K562 (cell line): ENCODE results near the gene ZNF768. TPM values are rescaled to one million over a fixed set of nuclear protein-coding genes. Genes with fewer than 3 reads are reported as not detected.

Experiments used
- ADNP ChIP-seq: fragments of 200-800 bp; sonication (Bioruptor generic); IDR thresholded peaks from 2 replicates; pipeline ENCODE4 v1.6.1; 2016; ENCODE audit warnings: missing genetic modification characterization, missing compliant biosample characterization
- ATF7 ChIP-seq: fragments of 450-650 bp; IDR thresholded peaks from 2 replicates; pipeline ENCODE4 v1.7.1; 2014; ENCODE audit warnings: mild to moderate bottlenecking, moderate library complexity
- ETV6 ChIP-seq, 3 experiments: fragments of 150-350 bp in 1 of 3; sonication (generic) in 1 of 3; formaldehyde crosslinking in 1 of 3; IDR thresholded peaks; 2 replicates each; pipeline versions ENCODE4 v1.6.1 to v1.8.0; 2014 to 2022; ENCODE audit warnings: borderline replicate concordance in 2 of 3, low read depth in 2 of 3, antibody characterized with exemption in 1 of 3, low read length in 1 of 3, mild to moderate bottlenecking in 1 of 3, missing genetic modification reagents in 1 of 3
- HDAC1 ChIP-seq, 2 experiments: fragments of 450-650 bp; IDR thresholded peaks; 2 replicates each; pipeline ENCODE4 v1.6.1; 2016 to 2017; ENCODE audit warnings: inconsistent platforms in 1 of 2, mild to moderate bottlenecking in 1 of 2, moderate library complexity in 1 of 2
- MAFF ChIP-seq: IDR thresholded peaks from 2 replicates; pipeline ENCODE4 v1.6.1; 2012; ENCODE audit warnings: low read length, improper control_type of control experiment
- MAZ ChIP-seq, 2 experiments: fragments of 450-650 bp in 1 of 2; sonication (generic) in 1 of 2; formaldehyde crosslinking; IDR thresholded peaks in 1 of 2; conservative IDR thresholded peaks in 1 of 2; 2 replicates each; pipeline versions ENCODE4 v1.4.0 to v1.5.0; 2020; ENCODE audit warnings: mild to moderate bottlenecking in 1 of 2, missing genetic modification reagents in 1 of 2
- NR1H2 ChIP-seq: sonication (generic); formaldehyde crosslinking; IDR thresholded peaks from 2 replicates; pipeline ENCODE4 v1.4.0; 2020; ENCODE audit warnings: mild to moderate bottlenecking, missing genetic modification reagents
- RBFOX2 ChIP-seq: fragments of 200-400 bp; formaldehyde crosslinking; IDR thresholded peaks from 2 replicates; pipeline ENCODE4 v1.6.1; 2017; ENCODE audit warnings: low read depth, mild to moderate bottlenecking, low read length, moderate library complexity
- SMARCA5 ChIP-seq: fragments of 450-650 bp; IDR thresholded peaks from 2 replicates; pipeline ENCODE4 v1.6.1; 2016
- THRAP3 ChIP-seq: fragments of 450-650 bp; IDR thresholded peaks from 2 replicates; pipeline ENCODE4 v1.6.1; 2016; ENCODE audit warnings: mild to moderate bottlenecking, inconsistent platforms, borderline replicate concordance
- TOE1 ChIP-seq, 2 experiments: fragments of 450-650 bp in 1 of 2; sonication (generic) in 1 of 2; formaldehyde crosslinking in 1 of 2; IDR thresholded peaks; 2 replicates each; pipeline versions ENCODE4 v1.7.1 to v1.8.0; 2016 to 2022; ENCODE audit warnings: borderline replicate concordance in 2 of 2, mild to moderate bottlenecking in 2 of 2, antibody characterized with exemption in 1 of 2, inconsistent platforms in 1 of 2, low read depth in 1 of 2, missing genetic modification reagents in 1 of 2, moderate library complexity in 1 of 2
- ZKSCAN8 ChIP-seq: fragments of 200-800 bp; sonication (Bioruptor generic); IDR thresholded peaks from 2 replicates; pipeline ENCODE4 v1.6.1; 2016; ENCODE audit warnings: missing genetic modification characterization, missing compliant biosample characterization
- ZNF644 ChIP-seq: fragments of 200-800 bp; sonication (Bioruptor generic); IDR thresholded peaks from 2 replicates; pipeline ENCODE4 v1.6.1; 2016; ENCODE audit warnings: low read depth, missing genetic modification characterization, missing compliant biosample characterization
- polyA plus RNA-seq, 8 experiments: library from polyadenylated mRNA; depleted of rRNA in 4 of 8; stranded (reverse) in 5 of 8; unstranded in 3 of 8; fragments of >200 nt; fragmentation: Nextera tagmentation in 2 of 8; fragmentation: Illumina TruSeq in 1 of 8; extraction: Ambion mirVana in 2 of 8; extraction: Trizol in 1 of 8; gene quantifications; 2 replicates each; pipeline versions ENCODE4 v1.2.1 to v1.2.3, GENCODE V29; 2011 to 2014; ENCODE audit warnings: inconsistent platforms in 1 of 8, missing spikeins in 1 of 8
- total RNA-seq, 7 experiments: library from RNA; depleted of rRNA in 6 of 7; stranded (reverse); fragments of >200 nt in 6 of 7; fragmentation: Illumina TruSeq in 2 of 7; extraction: Trizol in 2 of 7; gene quantifications; 2 replicates each; pipeline versions ENCODE4 v1.2.1 to v1.2.3, GENCODE V29; 2011 to 2021; ENCODE audit warnings: low replicate concordance in 1 of 7
- TF ChIP-seq, protein P1 (sequence below), 2 experiments: fragments of 450-650 bp in 1 of 2; sonication (generic) in 1 of 2; formaldehyde crosslinking in 1 of 2; IDR thresholded peaks; 2 replicates each; pipeline versions ENCODE4 v1.7.1 to v1.9.0; 2016 to 2022; ENCODE audit warnings: inconsistent platforms in 1 of 2, mild to moderate bottlenecking in 1 of 2, missing genetic modification reagents in 1 of 2
- TF ChIP-seq, protein P2 (sequence below): fragments of 250-450 bp; sonication (Bioruptor Pico); IDR thresholded peaks from 2 replicates; pipeline ENCODE4 v1.8.0; 2022; ENCODE audit warnings: inconsistent platforms

The ZNF768 gene
- total and polyA plus RNA-seq, 9 of the 15 experiments (the other 6 are each of a cell fraction or from before 2014, with no cell fraction given) = 0.13 to 50.7 (median 26.9) TPM

DNA sequence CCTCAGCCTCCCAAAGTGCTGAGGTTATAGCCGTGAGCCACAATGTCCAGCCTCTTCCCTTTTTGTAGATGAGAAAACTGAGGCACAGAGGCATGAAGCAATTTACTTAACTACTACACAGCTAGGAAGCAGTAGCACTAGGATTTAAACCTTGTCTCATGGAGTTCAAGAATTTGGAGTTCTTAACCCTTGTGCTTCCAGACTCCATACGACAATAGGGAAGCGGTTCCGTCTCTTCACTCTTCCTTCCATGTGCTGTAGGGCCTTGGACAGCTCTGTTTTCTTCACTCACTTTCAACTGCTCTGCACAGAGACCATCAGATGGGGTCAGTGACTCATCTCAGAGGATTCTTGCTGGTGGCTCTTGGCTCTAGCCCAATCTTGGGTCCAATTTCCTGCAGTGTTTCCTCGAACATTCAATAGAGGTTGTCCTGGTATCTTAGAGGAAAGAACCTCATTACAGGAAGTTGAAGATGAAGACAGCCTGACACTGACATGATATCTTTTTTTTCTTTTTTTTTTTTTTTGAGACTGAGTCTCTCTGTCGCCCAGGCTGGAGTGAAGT, 34.5 kb downstream of the ZNF768 start (continued):
- TF ChIP-seq ZKSCAN8 (CRISPR knock-in tag) (no peak), SMARCA5 (peak; percentile 85), MAZ (CRISPR knock-in tag; conservative IDR thresholded peaks at IDR 0.05 in 1 of 2, IDR thresholded peaks at IDR 0.05 in 1 of 2) (peak in 1 of 2 experiments; percentile 29; a peak in 1 of 4 replicates), TOE1 (IDR thresholded peaks at IDR 0.05; ENCODE audit: borderline replicate concordance) (0 out of 2 replicates have a peak, but pooled peaks have one; percentile 6), TOE1 (CRISPR knock-in tag; IDR thresholded peaks at IDR 0.05; ENCODE audit: borderline replicate concordance, low read depth) (no peak), ATF7 (peak; percentile 67; the same call in 1 of the 2 replicates), NR1H2 (no peak), MAFF (no peak), HDAC1 (IDR thresholded peaks at IDR 0.05) (peak in 1 of 2 experiments; percentile 43; a peak in 1 of 4 replicates), ZNF644 (tag) (no peak), RBFOX2 (peak; percentile 29; the same call in 1 of the 2 replicates), ADNP (tag) (peak; percentile 65), ETV6 (IDR thresholded peaks at IDR 0.05; ENCODE audit: borderline replicate concordance in 1 of 2, low read depth in 2 of 2, low read length in 1 of 2) (peak in 1 of 2 experiments; percentile 79; a peak in 2 of 4 replicates), ETV6 (CRISPR knock-in tag; IDR thresholded peaks at IDR 0.05; ENCODE audit: borderline replicate concordance) (no peak), THRAP3 (no peak)
- TF ChIP-seq, protein P1, sequence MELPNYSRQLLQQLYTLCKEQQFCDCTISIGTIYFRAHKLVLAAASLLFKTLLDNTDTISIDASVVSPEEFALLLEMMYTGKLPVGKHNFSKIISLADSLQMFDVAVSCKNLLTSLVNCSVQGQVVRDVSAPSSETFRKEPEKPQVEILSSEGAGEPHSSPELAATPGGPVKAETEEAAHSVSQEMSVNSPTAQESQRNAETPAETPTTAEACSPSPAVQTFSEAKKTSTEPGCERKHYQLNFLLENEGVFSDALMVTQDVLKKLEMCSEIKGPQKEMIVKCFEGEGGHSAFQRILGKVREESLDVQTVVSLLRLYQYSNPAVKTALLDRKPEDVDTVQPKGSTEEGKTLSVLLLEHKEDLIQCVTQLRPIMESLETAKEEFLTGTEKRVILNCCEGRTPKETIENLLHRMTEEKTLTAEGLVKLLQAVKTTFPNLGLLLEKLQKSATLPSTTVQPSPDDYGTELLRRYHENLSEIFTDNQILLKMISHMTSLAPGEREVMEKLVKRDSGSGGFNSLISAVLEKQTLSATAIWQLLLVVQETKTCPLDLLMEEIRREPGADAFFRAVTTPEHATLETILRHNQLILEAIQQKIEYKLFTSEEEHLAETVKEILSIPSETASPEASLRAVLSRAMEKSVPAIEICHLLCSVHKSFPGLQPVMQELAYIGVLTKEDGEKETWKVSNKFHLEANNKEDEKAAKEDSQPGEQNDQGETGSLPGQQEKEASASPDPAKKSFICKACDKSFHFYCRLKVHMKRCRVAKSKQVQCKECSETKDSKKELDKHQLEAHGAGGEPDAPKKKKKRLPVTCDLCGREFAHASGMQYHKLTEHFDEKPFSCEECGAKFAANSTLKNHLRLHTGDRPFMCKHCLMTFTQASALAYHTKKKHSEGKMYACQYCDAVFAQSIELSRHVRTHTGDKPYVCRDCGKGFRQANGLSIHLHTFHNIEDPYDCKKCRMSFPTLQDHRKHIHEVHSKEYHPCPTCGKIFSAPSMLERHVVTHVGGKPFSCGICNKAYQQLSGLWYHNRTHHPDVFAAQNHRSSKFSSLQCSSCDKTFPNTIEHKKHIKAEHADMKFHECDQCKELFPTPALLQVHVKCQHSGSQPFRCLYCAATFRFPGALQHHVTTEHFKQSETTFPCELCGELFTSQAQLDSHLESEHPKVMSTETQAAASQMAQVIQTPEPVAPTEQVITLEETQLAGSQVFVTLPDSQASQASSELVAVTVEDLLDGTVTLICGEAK (IDR thresholded peaks at IDR 0.05) = peak; percentile 56; the same call in 1 of the 2 replicates
- TF ChIP-seq, protein P1 (CRISPR knock-in tag; IDR thresholded peaks at IDR 0.05) = no peak
- TF ChIP-seq, protein P2, sequence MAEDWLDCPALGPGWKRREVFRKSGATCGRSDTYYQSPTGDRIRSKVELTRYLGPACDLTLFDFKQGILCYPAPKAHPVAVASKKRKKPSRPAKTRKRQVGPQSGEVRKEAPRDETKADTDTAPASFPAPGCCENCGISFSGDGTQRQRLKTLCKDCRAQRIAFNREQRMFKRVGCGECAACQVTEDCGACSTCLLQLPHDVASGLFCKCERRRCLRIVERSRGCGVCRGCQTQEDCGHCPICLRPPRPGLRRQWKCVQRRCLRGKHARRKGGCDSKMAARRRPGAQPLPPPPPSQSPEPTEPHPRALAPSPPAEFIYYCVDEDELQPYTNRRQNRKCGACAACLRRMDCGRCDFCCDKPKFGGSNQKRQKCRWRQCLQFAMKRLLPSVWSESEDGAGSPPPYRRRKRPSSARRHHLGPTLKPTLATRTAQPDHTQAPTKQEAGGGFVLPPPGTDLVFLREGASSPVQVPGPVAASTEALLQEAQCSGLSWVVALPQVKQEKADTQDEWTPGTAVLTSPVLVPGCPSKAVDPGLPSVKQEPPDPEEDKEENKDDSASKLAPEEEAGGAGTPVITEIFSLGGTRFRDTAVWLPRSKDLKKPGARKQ (CRISPR knock-in tag) = no peak
